ENCODE measurements around the gene MATN3. TPM values are rescaled to one million over a fixed set of nuclear protein-coding genes. Genes with fewer than 3 reads are reported as not detected.

The MATN3 gene
- total RNA-seq, 3 donors from 2014 or later (not counting 1 experiment from before 2014, with no cell fraction given) = not detected

DNA sequence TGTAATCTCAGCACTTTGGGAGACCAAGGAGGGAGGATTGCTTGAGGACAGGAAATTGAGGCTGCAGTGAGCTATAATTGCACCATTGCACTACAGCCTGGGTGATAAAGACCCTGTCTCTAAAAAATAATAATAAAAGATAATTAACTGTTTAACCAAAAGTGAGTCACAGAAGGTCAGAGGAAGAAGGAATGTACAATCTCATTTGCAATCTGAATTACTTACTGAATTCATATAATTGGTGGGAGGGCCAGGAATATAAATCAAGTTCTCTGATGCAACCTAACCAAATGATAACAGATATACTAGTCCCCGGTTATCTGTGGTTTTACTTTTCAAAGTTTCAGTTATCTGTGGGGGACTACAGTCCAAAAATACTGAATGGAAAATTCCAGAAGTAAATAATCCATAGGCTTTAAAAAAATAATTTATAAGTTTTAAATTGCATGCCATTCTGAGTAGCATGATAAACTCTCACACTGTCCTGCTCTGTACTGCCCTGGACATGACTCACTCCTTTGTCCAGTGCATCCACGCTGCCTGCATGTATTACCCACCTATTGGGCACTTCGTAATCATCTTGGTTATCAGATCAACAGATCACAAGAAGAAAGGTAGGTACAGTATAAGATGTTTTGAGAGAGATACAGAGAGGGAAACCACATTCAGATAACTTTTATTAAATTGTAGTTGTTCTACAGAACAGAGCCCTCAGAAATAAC is 12.8 kb upstream of the MATN3 start:
- H3K4me1 Mint-ChIP-seq = no peaks in the 10 kb centered on the region
- H3K27ac Mint-ChIP-seq = no peak overlapping the region
- Histone ChIP-seq H3K4me3 (ENCODE audit: low read length) (no peak overlapping the region), H3K4me1 (ENCODE audit: control insufficient read depth, insufficient read depth, low read length) (no peaks in the 10 kb centered on the region), H3K27me3 (ENCODE audit: control insufficient read depth, insufficient read depth, low read length) (no peaks in the 10 kb centered on the region), H3K27ac (ENCODE audit: low read length) (no peak overlapping the region), H3K36me3 (ENCODE audit: control insufficient read depth, insufficient read depth, low read length) (peaks cover 3% of the 10 kb centered on the region), H3K9me3 (ENCODE audit: control insufficient read depth, insufficient read depth, low read length) (peaks cover 10% of the 10 kb centered on the region)
- intact Hi-C loops (cut with micrococcal nuclease) = no loop called here
- no peak for DNase-seq
- WGBS (ENCODE audit: insufficient coverage) = 94% methylated on average over 2 of the region's 3 CpGs
- peaks cover 2 to 7% of the 10 kb centered on the region in 2 donors for H3K9me3 Mint-ChIP-seq
- no peaks in the 10 kb centered on the region for H3K27me3 Mint-ChIP-seq (ENCODE audit: low read depth in 2 of 2)
- H3K4me3 Mint-ChIP-seq = no peak overlapping the region
- H3K36me3 Mint-ChIP-seq = peaks cover 20% of the 10 kb centered on the region
- peak in 1 of 3 donors; percentile 39 for ATAC-seq
- TF ChIP-seq, protein P1, sequence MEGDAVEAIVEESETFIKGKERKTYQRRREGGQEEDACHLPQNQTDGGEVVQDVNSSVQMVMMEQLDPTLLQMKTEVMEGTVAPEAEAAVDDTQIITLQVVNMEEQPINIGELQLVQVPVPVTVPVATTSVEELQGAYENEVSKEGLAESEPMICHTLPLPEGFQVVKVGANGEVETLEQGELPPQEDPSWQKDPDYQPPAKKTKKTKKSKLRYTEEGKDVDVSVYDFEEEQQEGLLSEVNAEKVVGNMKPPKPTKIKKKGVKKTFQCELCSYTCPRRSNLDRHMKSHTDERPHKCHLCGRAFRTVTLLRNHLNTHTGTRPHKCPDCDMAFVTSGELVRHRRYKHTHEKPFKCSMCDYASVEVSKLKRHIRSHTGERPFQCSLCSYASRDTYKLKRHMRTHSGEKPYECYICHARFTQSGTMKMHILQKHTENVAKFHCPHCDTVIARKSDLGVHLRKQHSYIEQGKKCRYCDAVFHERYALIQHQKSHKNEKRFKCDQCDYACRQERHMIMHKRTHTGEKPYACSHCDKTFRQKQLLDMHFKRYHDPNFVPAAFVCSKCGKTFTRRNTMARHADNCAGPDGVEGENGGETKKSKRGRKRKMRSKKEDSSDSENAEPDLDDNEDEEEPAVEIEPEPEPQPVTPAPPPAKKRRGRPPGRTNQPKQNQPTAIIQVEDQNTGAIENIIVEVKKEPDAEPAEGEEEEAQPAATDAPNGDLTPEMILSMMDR (IDR thresholded peaks at IDR 0.05) = no peak

DNA sequence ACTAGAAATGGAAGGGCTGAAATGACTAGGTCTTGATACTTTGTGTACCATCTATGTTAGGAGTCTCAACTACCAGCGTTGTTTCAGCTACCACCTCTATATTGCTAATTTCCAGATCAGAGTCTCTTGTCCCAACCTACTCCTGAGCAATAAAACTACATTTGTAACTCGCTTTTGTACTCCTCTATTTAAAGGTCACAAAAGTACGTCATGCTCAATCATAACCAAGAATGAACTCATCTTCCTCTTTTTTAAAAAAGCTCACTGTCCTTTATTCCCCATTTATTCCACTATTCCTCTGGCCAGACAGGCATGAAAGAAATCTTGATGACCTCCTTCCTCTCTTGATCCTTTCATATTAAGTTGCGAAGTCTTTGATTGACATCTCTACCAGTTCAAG is 11.2 kb upstream of the MATN3 start:
- H3K27ac Mint-ChIP-seq = no peak overlapping the region
- H3K9me3 Mint-ChIP-seq = peaks cover 2 to 7% of the 10 kb centered on the region in 2 donors
- no peak for DNase-seq
- H3K27ac ChIP-seq (ENCODE audit: low read length) = no peak overlapping the region
- H3K36me3 ChIP-seq (ENCODE audit: control insufficient read depth, insufficient read depth, low read length) = no peaks in the 10 kb centered on the region
- TF ChIP-seq, protein P1 (IDR thresholded peaks at IDR 0.05) = no peak
- H3K4me3 ChIP-seq (ENCODE audit: low read length) = no peak overlapping the region
- H3K4me1 ChIP-seq (ENCODE audit: control insufficient read depth, insufficient read depth, low read length) = no peaks in the 10 kb centered on the region
- H3K4me1 Mint-ChIP-seq = no peaks in the 10 kb centered on the region
- peaks cover 6% of the 10 kb centered on the region for H3K36me3 Mint-ChIP-seq
- ATAC-seq = no peak
- H3K9me3 ChIP-seq (ENCODE audit: control insufficient read depth, insufficient read depth, low read length) = peaks cover 10% of the 10 kb centered on the region
- H3K27me3 Mint-ChIP-seq (ENCODE audit: low read depth in 2 of 2) = no peaks in the 10 kb centered on the region
- intact Hi-C loops (cut with micrococcal nuclease) = no loop called here
- 89% methylated on average over 4 of the region's 4 CpGs for WGBS (ENCODE audit: insufficient coverage)
- H3K27me3 ChIP-seq (ENCODE audit: control insufficient read depth, insufficient read depth, low read length) = no peaks in the 10 kb centered on the region
- no peak overlapping the region for H3K4me3 Mint-ChIP-seq

DNA sequence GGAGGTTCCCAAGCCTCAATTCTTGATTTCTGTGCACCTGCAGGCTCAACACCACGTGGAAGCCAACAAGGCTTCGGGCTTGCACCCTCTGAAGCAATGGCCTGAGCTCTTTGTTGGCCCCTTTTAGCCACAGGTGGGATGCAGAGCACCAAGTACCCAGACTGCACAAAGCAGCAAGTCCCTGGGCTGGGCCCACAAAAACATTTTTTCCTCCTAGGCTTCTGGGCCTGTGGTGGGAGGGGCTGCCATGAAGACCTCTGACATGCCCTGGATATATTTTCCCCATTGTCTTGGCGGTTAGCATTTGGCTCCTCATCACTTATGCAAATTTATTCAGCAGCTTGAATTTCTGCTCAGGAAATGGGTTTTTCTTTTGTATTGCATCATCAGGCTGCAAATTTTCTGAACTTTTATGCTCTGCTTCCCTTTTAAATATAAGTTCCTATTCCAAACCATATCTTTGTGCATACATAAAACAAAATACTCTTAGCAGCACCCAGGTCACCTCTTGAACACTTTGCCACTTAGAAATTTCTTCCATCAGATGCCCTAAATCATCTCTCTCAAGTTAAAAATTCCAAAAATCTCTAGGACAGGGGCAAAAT is 9.0 kb upstream of the MATN3 start:
- Mint-ChIP-seq H3K4me3 (no peak overlapping the region), H3K27ac (no peak overlapping the region), H3K4me1 (no peaks in the 10 kb centered on the region), H3K36me3 (no peaks in the 10 kb centered on the region), H3K9me3 (peaks cover 2 to 7% of the 10 kb centered on the region in 2 donors), H3K27me3 (ENCODE audit: low read depth in 2 of 2) (no peaks in the 10 kb centered on the region)
- H3K9me3 ChIP-seq (ENCODE audit: control insufficient read depth, insufficient read depth, low read length) = peaks cover 10% of the 10 kb centered on the region
- no peaks in the 10 kb centered on the region for H3K27me3 ChIP-seq (ENCODE audit: control insufficient read depth, insufficient read depth, low read length)
- H3K4me1 ChIP-seq (ENCODE audit: control insufficient read depth, insufficient read depth, low read length) = no peaks in the 10 kb centered on the region
- intact Hi-C loops (cut with micrococcal nuclease) = no loop called here
- 84% methylated on average over 3 of the region's 3 CpGs for WGBS (ENCODE audit: insufficient coverage)
- no peak overlapping the region for H3K4me3 ChIP-seq (ENCODE audit: low read length)
- DNase-seq = no peak
- no peaks in the 10 kb centered on the region for H3K36me3 ChIP-seq (ENCODE audit: control insufficient read depth, insufficient read depth, low read length)
- ATAC-seq = no peak
- no peak overlapping the region for H3K27ac ChIP-seq (ENCODE audit: low read length)
- TF ChIP-seq, protein P1 (IDR thresholded peaks at IDR 0.05) = no peak

Data from natural killer cell (primary cell).